ENCODE data around the gene APBA2. TPM values are rescaled to one million over a fixed set of nuclear protein-coding genes. Genes with fewer than 3 reads are reported as not detected.

The APBA2 gene
- total RNA-seq, 4 donors from 2014 or later: 3.3 to 5.4 (median 4.5) TPM

GRCh38 chr15:28907338-28907960 is 21.7 kb downstream of the APBA2 start:
- 81 to 86% methylated on average over 11 of the region's 11 CpGs for WGBS, 2 donors
- Histone ChIP-seq H3K4me1 (no peaks in the 10 kb centered on the region), H3K9me3 (no peaks in the 10 kb centered on the region), H3K4me3 (no peak overlapping the region), H3K36me3 (no peaks in the 10 kb centered on the region), H3K27me3 (no peaks in the 10 kb centered on the region), H3K27ac (no peak overlapping the region)
- no peak for TF ChIP-seq EP300 (IDR thresholded peaks at IDR 0.05)
- TF ChIP-seq POLR2A (IDR thresholded peaks at IDR 0.05): no peak
- no peak for TF ChIP-seq CTCF (IDR thresholded peaks at IDR 0.05)
- DNase-seq (ENCODE audit: low spot score in 2 of 2): no peak

GRCh38 chr15:28909958-28910500 is 24.3 kb downstream of the APBA2 start:
- Histone ChIP-seq H3K4me3 (no peak overlapping the region), H3K4me1 (no peaks in the 10 kb centered on the region), H3K9me3 (no peaks in the 10 kb centered on the region), H3K27ac (no peak overlapping the region), H3K27me3 (no peaks in the 10 kb centered on the region), H3K36me3 (no peaks in the 10 kb centered on the region)
- TF ChIP-seq CTCF (IDR thresholded peaks at IDR 0.05) (no peak), POLR2A (IDR thresholded peaks at IDR 0.05) (no peak), EP300 (IDR thresholded peaks at IDR 0.05) (no peak)
- DNase-seq (ENCODE audit: low spot score in 2 of 2): no peak
- 81 to 82% methylated on average over 7 of the region's 7 CpGs for WGBS, 2 donors

GRCh38 chr15:28911310-28911931 is 25.6 kb downstream of the APBA2 start:
- Histone ChIP-seq H3K4me3 (no peak overlapping the region), H3K27me3 (no peaks in the 10 kb centered on the region), H3K36me3 (no peaks in the 10 kb centered on the region), H3K4me1 (no peaks in the 10 kb centered on the region), H3K9me3 (no peaks in the 10 kb centered on the region), H3K27ac (no peak overlapping the region)
- WGBS, 2 donors: 51 to 56% methylated on average over 8 of the region's 8 CpGs
- TF ChIP-seq POLR2A (IDR thresholded peaks at IDR 0.05) (no peak), EP300 (IDR thresholded peaks at IDR 0.05) (no peak), CTCF (IDR thresholded peaks at IDR 0.05) (no peak)
- DNase-seq (ENCODE audit: low spot score in 2 of 2): no peak

- Histone ChIP-seq H3K4me1 (no peaks in the 10 kb centered on the region), H3K4me3 (no peak overlapping the region), H3K27ac (no peak overlapping the region), H3K36me3 (no peaks in the 10 kb centered on the region), H3K9me3 (no peaks in the 10 kb centered on the region), H3K27me3 (no peaks in the 10 kb centered on the region)
- TF ChIP-seq CTCF (IDR thresholded peaks at IDR 0.05): no peak
- TF ChIP-seq EP300 (IDR thresholded peaks at IDR 0.05): no peak
- no peak for TF ChIP-seq POLR2A (IDR thresholded peaks at IDR 0.05)
- no peak for DNase-seq (ENCODE audit: low spot score in 2 of 2)
- WGBS, 2 donors: 93 to 100% methylated on average over 2 of the region's 2 CpGs
Measured at GRCh38 chr15:28912422-28912821, 26.6 kb downstream of the APBA2 start.

- H3K27me3 ChIP-seq: no peaks in the 10 kb centered on the region
- WGBS, 2 donors: 82 to 88% methylated on average over 8 to 9 of the region's 9 CpGs
- no peaks in the 10 kb centered on the region for H3K36me3 ChIP-seq
- no peaks in the 10 kb centered on the region for H3K4me1 ChIP-seq
- TF ChIP-seq EP300 (IDR thresholded peaks at IDR 0.05) (no peak), CTCF (IDR thresholded peaks at IDR 0.05) (no peak), POLR2A (IDR thresholded peaks at IDR 0.05) (no peak)
- H3K4me3 ChIP-seq: no peak overlapping the region
- no peaks in the 10 kb centered on the region for H3K9me3 ChIP-seq
- no peak overlapping the region for H3K27ac ChIP-seq
- no peak for DNase-seq (ENCODE audit: low spot score in 2 of 2)
Measured at GRCh38 chr15:28913171-28913765, 27.5 kb downstream of the APBA2 start.

All from tibial nerve (tissue), 4 donors.